HG03135 (cell line): Measurements from ENCODE around the gene GRID1.
A peak's percentile ranks its signal among the peaks of the same experiment; 100 is the strongest.

Experiments used
- ATAC-seq: cut with Tn5 transposase; IDR thresholded peaks from one replicate; pipeline ENCODE4 v1.9.1; 2021; ENCODE audit warnings: mild to moderate bottlenecking, moderate library complexity; ENCODE audit not compliant: unreplicated experiment

Gene GRID1

GRCh38 chr10:85615556-85615955 lies 751.0 kb downstream of the GRID1 start:
- no peak for ATAC-seq

GRCh38 chr10:85614981-85615380 lies 751.6 kb downstream of the GRID1 start:
- ATAC-seq = no peak

- ATAC-seq = no peak
These were observed 752.0 kb downstream of the GRID1 start for GRCh38 chr10:85614566-85614965.

GRCh38 chr10:85613391-85613790 lies 753.2 kb downstream of the GRID1 start:
- no peak for ATAC-seq

GRCh38 chr10:85612833-85613232 lies 753.8 kb downstream of the GRID1 start:
- ATAC-seq = peak; percentile 73

GRCh38 chr10:85612378-85612775 lies 754.2 kb downstream of the GRID1 start:
- ATAC-seq = peak; percentile 78

- ATAC-seq = no peak
These were observed 754.7 kb downstream of the GRID1 start for GRCh38 chr10:85611746-85612377.

- no peak for ATAC-seq
These were observed 755.4 kb downstream of the GRID1 start for GRCh38 chr10:85611093-85611740.

GRCh38 chr10:85610381-85611092 lies 756.1 kb downstream of the GRID1 start:
- no peak for ATAC-seq

GRCh38 chr10:85609509-85609908 lies 757.1 kb downstream of the GRID1 start:
- no peak for ATAC-seq

- no peak for ATAC-seq
These were observed 757.9 kb downstream of the GRID1 start for GRCh38 chr10:85608706-85609105.

- ATAC-seq = no peak
These were observed 759.4 kb downstream of the GRID1 start for GRCh38 chr10:85607043-85607695.

- no peak for ATAC-seq
These were observed 760.2 kb downstream of the GRID1 start for GRCh38 chr10:85606401-85606800.

- ATAC-seq = no peak
These were observed 761.7 kb downstream of the GRID1 start for GRCh38 chr10:85604884-85605283.

GRCh38 chr10:85604136-85604725 lies 762.4 kb downstream of the GRID1 start:
- ATAC-seq = no peak

- no peak for ATAC-seq
These were observed 763.2 kb downstream of the GRID1 start for GRCh38 chr10:85603151-85603940.

GRCh38 chr10:85602713-85603112 lies 763.9 kb downstream of the GRID1 start:
- ATAC-seq = no peak

GRCh38 chr10:85602306-85602705 lies 764.3 kb downstream of the GRID1 start:
- ATAC-seq = no peak

GRCh38 chr10:85601526-85601925 lies 765.1 kb downstream of the GRID1 start:
- ATAC-seq = no peak

- no peak for ATAC-seq
These were observed 765.9 kb downstream of the GRID1 start for GRCh38 chr10:85600744-85601081.
